Measurements from ENCODE around the gene CCDC92B. TPM values are rescaled to one million over a fixed set of nuclear protein-coding genes. Genes with fewer than 3 reads are reported as not detected.

CCDC92B gene
- total and polyA plus RNA-seq, 8 donors: 0.12 to 1.7 (median 0.48) TPM; not detected in 5

- TF ChIP-seq POLR2AphosphoS5 (IDR thresholded peaks at IDR 0.05) (no peak), CTCF (IDR thresholded peaks at IDR 0.05) (no peak), POLR2A (IDR thresholded peaks at IDR 0.05) (no peak), EP300 (IDR thresholded peaks at IDR 0.05) (no peak)
- H3K9me3 ChIP-seq: no peaks in the 10 kb centered on the region
- no peaks in the 10 kb centered on the region for H3K36me3 ChIP-seq
- H3K27me3 ChIP-seq: peaks cover 0 to 56% (median 10%) of the 10 kb centered on the region in 3 donors
- WGBS, 5 donors: 75 to 85% (median 81%) methylated on average over 14 to 17 of the region's 17 CpGs
- H3K27ac ChIP-seq: no peak overlapping the region
- H3K4me1 ChIP-seq: no peaks in the 10 kb centered on the region
- DNase-seq: no peak
- intact Hi-C loops (cut with DNase I; ENCODE audit: low total_unique reads): no loop called here
- H3K4me3 ChIP-seq: no peak overlapping the region
Observed at GRCh38 chr17:2730764-2731353, 18.6 kb downstream of the CCDC92B start.

DNA sequence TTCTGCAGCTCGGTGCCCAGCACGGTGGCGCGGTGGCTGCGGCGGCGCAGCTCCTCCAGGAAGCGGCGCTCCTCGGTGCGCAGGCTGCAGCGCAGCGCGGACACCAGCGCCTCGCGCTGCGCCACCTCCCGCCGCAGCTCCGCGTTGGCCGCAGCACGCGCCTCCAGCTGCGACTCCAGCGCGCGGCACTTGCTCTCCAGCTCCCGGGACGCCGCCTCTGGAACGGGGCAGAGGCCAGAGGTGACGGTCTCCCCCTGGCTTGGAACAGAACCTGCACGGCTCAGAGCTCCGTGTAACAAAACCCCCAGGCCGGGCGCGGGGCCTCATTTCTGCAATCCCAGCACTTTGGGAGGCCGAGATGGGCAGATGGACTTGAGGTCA is 24.7 kb downstream of the CCDC92B start:
- Histone ChIP-seq H3K27ac (no peak overlapping the region), H3K36me3 (no peaks in the 10 kb centered on the region), H3K4me3 (peak overlapping the region; percentile 29 to 50 (median 38)), H3K4me1 (peaks cover 12 to 21% (median 13%) of the 10 kb centered on the region in 4 donors), H3K9me3 (no peaks in the 10 kb centered on the region), H3K27me3 (peaks cover 0 to 73% (median 38%) of the 10 kb centered on the region in 3 donors)
- WGBS, 5 donors: 3 to 12% (median 4%) methylated on average over 4 to 40 of the region's 40 CpGs
- intact Hi-C loops (cut with DNase I; ENCODE audit: low total_unique reads): no loop called here
- peak; percentile 46 to 88 for DNase-seq
- TF ChIP-seq CTCF (IDR thresholded peaks at IDR 0.05): peak in 1 of 7 experiments; percentile 17
- TF ChIP-seq POLR2A (IDR thresholded peaks at IDR 0.05): no peak
- no peak for TF ChIP-seq EP300 (IDR thresholded peaks at IDR 0.05)
- TF ChIP-seq POLR2AphosphoS5 (IDR thresholded peaks at IDR 0.05): no peak

- DNase-seq: peak in 1 of 2 donors; percentile 86
Observed at GRCh38 chr17:2723997-2724783, 25.3 kb downstream of the CCDC92B start.

More at GRCh38 chr17:2723997-2724783, 25.3 kb downstream of the CCDC92B start:
- TF ChIP-seq POLR2AphosphoS5 (IDR thresholded peaks at IDR 0.05) (no peak), CTCF (IDR thresholded peaks at IDR 0.05) (no peak), POLR2A (IDR thresholded peaks at IDR 0.05) (no peak), EP300 (IDR thresholded peaks at IDR 0.05) (no peak)
- peak overlapping the region; percentile 29 to 50 (median 38) for H3K4me3 ChIP-seq
- no peaks in the 10 kb centered on the region for H3K36me3 ChIP-seq
- no peaks in the 10 kb centered on the region for H3K9me3 ChIP-seq
- WGBS, 5 donors: 2 to 5% (median 3%) methylated on average over 11 to 98 of the region's 98 CpGs
- H3K27ac ChIP-seq: peak overlapping the region in 2 of 5 donors; percentile 26 to 58
- H3K4me1 ChIP-seq: peaks cover 12 to 21% (median 13%) of the 10 kb centered on the region in 4 donors
- intact Hi-C loops (cut with DNase I; ENCODE audit: low total_unique reads): no loop called here
- H3K27me3 ChIP-seq: peaks cover 0 to 73% (median 38%) of the 10 kb centered on the region in 3 donors

Measured in stomach (tissue), 9 donors.